ENCODE data around the gene ARHGAP26. TPM values are rescaled to one million over a fixed set of nuclear protein-coding genes. Genes with fewer than 3 reads are reported as not detected.
A peak's percentile ranks its signal among the peaks of the same experiment; 100 is the strongest.

Gene ARHGAP26
- total and polyA plus RNA-seq, 10 donors = 4.2 to 148 (median 55.5) TPM

DNA sequence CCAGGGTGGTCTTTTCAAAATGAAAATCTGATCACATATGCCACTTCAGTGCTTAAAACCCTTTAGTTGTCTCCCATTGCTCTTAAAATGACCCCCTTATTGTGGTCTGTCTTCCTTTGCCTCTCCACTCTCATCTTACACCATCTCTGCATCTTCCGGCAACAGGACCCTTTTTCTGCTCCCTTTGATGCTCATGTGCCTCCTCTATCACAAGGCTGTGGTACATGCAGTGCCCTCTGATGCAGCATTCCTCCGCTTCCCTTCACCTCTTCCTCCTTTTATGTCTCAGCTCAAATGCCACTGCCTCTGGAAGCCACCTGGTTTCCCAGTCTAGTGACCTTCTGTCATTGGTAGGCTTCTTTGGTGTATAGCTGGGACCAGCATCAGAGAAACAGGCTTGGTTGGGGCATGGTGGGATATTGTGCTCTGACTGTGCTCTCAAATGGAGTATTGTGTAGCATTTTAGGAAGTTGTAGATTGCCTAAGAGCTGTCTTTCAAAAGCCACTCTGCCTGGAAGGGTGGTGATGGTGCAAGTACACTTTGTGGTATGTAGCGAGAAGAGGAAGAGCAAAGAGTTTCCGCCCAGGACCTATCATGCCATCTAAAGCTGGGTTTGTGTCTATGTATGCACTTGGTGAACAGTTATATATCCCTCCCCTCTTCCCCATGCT lies 28.1 kb downstream of the ARHGAP26 start:
- peak overlapping the region; percentile 23 to 94 (median 84) for H3K27ac ChIP-seq
- WGBS, 5 donors = 22 to 67% (median 45%) methylated on average over 4 of the region's 4 CpGs
- TF ChIP-seq, protein P1, sequence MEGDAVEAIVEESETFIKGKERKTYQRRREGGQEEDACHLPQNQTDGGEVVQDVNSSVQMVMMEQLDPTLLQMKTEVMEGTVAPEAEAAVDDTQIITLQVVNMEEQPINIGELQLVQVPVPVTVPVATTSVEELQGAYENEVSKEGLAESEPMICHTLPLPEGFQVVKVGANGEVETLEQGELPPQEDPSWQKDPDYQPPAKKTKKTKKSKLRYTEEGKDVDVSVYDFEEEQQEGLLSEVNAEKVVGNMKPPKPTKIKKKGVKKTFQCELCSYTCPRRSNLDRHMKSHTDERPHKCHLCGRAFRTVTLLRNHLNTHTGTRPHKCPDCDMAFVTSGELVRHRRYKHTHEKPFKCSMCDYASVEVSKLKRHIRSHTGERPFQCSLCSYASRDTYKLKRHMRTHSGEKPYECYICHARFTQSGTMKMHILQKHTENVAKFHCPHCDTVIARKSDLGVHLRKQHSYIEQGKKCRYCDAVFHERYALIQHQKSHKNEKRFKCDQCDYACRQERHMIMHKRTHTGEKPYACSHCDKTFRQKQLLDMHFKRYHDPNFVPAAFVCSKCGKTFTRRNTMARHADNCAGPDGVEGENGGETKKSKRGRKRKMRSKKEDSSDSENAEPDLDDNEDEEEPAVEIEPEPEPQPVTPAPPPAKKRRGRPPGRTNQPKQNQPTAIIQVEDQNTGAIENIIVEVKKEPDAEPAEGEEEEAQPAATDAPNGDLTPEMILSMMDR (IDR thresholded peaks at IDR 0.05 in 8 of 11, conservative IDR thresholded peaks at IDR 0.05 in 3 of 11) = no peak
- TF ChIP-seq POLR2A (IDR thresholded peaks at IDR 0.05) (no peak), POLR2AphosphoS5 (IDR thresholded peaks at IDR 0.05) (peak in 1 of 3 donors; percentile 88)
- H3K36me3 ChIP-seq = no peaks in the 10 kb centered on the region
- intact Hi-C loops (cut with DNase I; ENCODE audit: low total_unique reads) = no loop called here
- H3K9me3 ChIP-seq = no peaks in the 10 kb centered on the region
- H3K4me3 ChIP-seq = peak overlapping the region in 1 of 8 donors; percentile 57
- DNase-seq = no peak
- H3K4me1 ChIP-seq = peaks cover 38 to 98% (median 82%) of the 10 kb centered on the region in 6 donors
- H3K27me3 ChIP-seq (replicated peaks in 1 of 7) = no peaks in the 10 kb centered on the region

DNA sequence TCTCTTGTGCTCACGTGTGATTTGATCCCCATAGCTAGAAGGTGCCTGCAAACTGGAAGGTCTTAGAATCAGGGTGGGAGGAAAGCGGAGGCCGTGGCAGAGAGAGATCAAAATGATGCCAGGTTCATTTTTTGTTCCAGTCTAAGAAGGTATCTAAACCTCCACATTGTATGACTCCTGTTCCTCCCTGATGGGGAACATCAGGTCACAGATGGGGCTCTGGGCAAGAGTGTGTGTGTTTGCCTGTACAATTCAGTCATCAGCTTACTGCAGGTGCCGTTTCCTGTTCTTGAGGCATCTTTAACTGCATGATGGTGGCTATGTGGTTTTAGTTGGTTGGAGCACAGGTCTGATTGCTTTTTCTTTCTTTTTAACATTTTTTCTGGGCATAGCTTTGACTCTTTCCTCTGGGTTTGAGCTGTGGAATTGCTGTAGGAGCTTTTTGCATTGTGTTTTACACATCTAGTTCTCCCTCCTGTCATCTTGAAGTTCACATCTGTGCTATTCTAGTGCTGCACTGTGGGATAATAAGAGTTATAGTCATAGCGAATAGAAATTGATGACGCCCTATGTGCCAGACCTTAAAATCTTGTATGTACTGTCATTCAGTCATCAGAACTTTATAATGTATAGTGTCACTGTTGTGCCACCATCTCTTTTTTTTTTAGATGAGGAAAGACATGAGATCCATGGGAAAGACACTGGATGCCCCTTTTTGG lies 30.8 kb downstream of the ARHGAP26 start:
- no peak for DNase-seq
- 50 to 68% (median 64%) methylated on average over 6 of the region's 6 CpGs for WGBS, 5 donors
- intact Hi-C loops (cut with DNase I; ENCODE audit: low total_unique reads) = no loop called here

DNA sequence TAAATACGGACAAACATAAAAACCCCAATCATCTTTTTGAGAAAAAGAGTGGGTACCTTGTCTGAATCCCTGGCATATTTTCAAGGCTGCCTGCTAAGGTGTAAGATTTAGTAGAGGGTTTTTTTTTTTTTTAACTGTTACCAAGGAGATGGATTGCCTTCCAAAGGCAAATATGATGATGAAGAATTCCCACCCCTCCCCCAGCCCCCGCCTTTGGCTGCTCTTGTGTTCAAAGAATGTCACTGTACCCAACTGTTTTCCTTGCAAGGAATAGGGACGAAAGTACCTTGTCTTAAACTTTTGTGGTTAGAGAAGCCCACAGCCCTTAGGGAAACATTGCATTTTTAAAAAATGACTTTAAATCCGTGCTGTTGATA lies 31.3 kb downstream of the ARHGAP26 start:
- no peak for TF ChIP-seq POLR2AphosphoS5 (IDR thresholded peaks at IDR 0.05)
- TF ChIP-seq, protein P1 (IDR thresholded peaks at IDR 0.05 in 8 of 11, conservative IDR thresholded peaks at IDR 0.05 in 3 of 11) = no peak
- no peak for TF ChIP-seq POLR2A (IDR thresholded peaks at IDR 0.05)
- intact Hi-C loops (cut with DNase I; ENCODE audit: low total_unique reads) = no loop called here
- Histone ChIP-seq H3K4me1 (peaks cover 29 to 100% (median 64%) of the 10 kb centered on the region in 6 donors), H3K4me3 (peak overlapping the region in 1 of 8 donors; percentile 57), H3K27ac (peak overlapping the region; percentile 43 to 94 (median 84)), H3K27me3 (replicated peaks in 1 of 7) (no peaks in the 10 kb centered on the region), H3K9me3 (no peaks in the 10 kb centered on the region), H3K36me3 (no peaks in the 10 kb centered on the region)
- DNase-seq = no peak
- 68 to 83% (median 79%) methylated on average over 4 of the region's 4 CpGs for WGBS, 5 donors

More for the DNA sequence above, 30.8 kb downstream of the ARHGAP26 start:
- no peaks in the 10 kb centered on the region for H3K36me3 ChIP-seq
- H3K9me3 ChIP-seq = no peaks in the 10 kb centered on the region
- no peaks in the 10 kb centered on the region for H3K27me3 ChIP-seq (replicated peaks in 1 of 7)
- TF ChIP-seq POLR2AphosphoS5 (IDR thresholded peaks at IDR 0.05) = peak in 1 of 3 donors; percentile 58
- TF ChIP-seq POLR2A (IDR thresholded peaks at IDR 0.05) = no peak
- H3K4me3 ChIP-seq = peak overlapping the region in 1 of 8 donors; percentile 57
- peak overlapping the region; percentile 43 to 94 (median 84) for H3K27ac ChIP-seq
- H3K4me1 ChIP-seq = peaks cover 29 to 100% (median 69%) of the 10 kb centered on the region in 6 donors

DNA sequence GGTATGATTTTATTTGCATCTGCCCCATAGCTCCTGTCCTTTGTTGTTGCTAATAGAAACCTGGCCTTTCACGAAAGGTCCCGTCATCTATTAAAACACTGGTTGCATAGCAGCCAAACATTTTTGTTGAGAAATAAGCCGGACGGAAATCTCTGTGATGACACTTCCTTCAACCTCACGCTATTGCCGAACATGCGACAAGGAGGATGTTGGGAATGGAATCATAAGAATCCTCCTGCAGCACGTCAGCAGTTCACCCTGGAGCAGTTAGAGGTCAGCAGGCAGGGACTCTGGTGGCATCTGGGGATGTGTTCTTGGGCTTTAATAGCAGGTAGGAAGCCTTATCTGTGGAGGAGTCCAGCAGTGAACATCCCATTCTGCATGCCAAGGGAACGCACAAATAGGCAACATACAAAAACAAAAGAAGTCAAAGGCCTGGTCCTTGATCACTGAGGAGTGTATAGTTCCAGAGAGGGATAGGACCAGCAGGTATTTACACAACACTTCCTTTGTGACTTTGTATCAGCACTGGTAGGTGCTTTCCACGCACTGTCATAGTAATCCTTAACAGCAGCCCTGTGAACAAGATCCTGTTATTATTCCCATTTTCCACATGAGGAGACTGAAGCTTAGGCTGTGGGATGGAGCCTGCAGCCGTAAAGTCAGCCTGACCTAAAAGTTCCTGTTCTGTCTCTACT lies 33.4 kb downstream of the ARHGAP26 start:
- TF ChIP-seq, protein P1 (IDR thresholded peaks at IDR 0.05 in 8 of 11, conservative IDR thresholded peaks at IDR 0.05 in 3 of 11) = peak in 1 of 11 experiments; percentile 12
- peak in 1 of 3 donors; percentile 91 for TF ChIP-seq POLR2AphosphoS5 (IDR thresholded peaks at IDR 0.05)
- TF ChIP-seq POLR2A (IDR thresholded peaks at IDR 0.05) = no peak
- Histone ChIP-seq H3K4me1 (peaks cover 33 to 100% (median 62%) of the 10 kb centered on the region in 6 donors), H3K9me3 (no peaks in the 10 kb centered on the region), H3K27me3 (replicated peaks in 1 of 7) (no peaks in the 10 kb centered on the region), H3K27ac (peak overlapping the region in 7 of 8 donors; percentile 69 to 94 (median 84)), H3K36me3 (no peaks in the 10 kb centered on the region), H3K4me3 (peak overlapping the region in 1 of 8 donors; percentile 48)
- WGBS, 5 donors = 47 to 67% (median 56%) methylated on average over 11 of the region's 11 CpGs
- intact Hi-C loops (cut with DNase I; ENCODE audit: low total_unique reads) = no loop called here
- DNase-seq = no peak
